Putamen (tissue), 1 donor: Measurements from ENCODE around the gene PHF2.

Experiments used
- DNase-seq: peaks from one replicate; pipeline ENCODE4 v3.0.0-alpha.2; 2016; ENCODE audit warnings: low spot score

PHF2 gene

DNA sequence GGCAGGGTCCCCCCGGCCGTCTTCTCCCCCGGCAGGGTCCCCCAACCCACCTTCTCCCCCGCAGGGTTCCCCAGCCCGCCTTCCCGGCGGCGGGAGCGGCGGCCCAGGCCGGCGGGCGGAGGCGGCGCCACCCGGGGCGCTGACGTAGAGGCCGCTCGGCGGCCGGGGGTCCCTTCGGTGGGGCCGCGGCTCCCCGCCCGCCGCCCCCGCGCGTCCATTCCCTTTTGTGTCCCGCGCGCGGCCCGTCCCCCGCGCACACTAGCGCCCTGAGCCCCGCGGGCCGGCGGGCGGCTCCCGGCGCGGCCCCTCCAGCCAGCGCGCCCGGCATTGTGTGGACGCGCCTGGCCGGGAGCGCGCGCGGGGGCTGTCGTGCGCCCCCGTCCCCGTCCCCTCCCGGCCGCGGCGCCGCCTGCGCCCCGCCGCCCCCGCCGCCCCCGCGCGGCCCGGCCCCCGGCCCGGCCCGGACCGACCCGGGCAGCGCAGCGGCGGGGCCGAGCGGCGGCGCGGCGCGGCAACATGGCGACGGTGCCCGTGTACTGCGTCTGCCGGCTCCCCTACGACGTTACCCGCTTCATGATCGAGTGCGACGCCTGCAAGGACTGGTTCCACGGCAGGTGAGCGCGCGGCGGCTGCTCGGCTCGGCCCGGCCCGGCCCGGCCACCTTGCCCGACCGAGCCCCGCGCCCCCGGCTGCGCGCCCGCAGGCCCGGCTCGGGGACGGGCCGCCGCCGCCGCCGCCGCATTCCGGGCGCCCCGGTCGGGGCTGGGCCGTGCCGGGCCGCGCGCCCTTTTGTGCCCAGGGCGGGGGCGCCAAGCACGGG is at the start of gene PHF2:
Gene PHF2 (plus strand): TSS at position 327 of the 820 bp plus-strand sequence. CDS start 190 bp downstream, at position 517.
- DNase-seq, result peak; percentile 27

DNA sequence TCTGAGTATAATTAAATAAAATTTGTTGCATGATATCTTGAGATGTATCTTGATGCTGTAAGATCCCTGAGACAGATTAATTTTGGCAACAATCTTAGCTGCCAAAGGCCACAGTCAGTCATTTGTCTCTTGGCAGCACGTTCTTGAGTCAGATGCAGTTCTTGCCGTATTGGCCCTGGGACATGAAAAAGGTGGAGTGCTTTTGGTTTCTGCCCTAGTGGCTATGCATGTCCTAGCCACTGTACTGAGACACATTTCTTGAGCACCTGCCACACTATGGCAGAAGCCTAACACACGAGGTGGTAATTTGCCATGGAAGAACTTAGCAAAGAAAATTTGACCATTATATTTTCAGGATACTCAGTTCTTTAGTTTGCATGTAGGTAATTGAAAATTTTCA is 45.0 kb upstream of the PHF2 start:
- no peak for DNase-seq

DNA sequence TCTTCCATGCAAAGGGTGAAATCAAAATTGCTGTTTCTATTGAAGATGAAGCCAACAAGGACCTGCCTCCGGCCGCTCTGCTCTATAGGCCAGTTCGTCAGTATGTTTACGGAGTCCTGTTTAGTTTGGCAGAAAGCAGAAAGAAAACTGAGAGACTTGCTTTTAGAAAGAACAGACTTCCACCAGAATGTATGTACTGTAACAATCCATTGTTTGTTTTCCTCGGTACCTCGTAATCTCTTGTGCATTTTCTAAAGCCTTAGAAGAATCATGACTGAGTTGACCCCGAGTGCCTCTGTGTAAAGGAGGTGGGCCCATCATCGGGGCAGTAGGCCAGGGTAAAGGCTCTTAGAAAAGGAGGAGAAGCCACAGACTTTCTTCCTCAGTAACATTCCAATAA is 44.2 kb upstream of the PHF2 start:
- no peak for DNase-seq

DNA sequence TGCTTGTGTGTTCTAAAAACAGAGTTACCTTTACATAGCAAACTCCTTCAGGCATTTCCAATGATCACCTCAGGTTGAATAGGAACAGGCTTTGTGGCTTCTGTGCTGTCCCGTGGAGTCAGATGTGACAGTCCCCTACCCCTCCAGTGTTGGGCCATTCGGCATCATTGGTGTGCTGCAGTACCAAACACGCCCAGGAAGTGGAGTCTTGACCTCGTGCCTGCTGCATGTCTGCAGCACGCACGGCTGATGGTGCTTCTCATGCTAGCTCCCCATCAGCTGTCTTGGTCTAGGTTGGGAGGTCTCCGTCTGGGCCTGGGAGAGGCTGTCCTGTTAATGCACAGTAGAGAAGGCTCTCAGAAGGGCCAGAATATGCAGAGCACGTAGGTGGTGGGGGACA is 42.5 kb upstream of the PHF2 start:
- DNase-seq, result no peak

DNA sequence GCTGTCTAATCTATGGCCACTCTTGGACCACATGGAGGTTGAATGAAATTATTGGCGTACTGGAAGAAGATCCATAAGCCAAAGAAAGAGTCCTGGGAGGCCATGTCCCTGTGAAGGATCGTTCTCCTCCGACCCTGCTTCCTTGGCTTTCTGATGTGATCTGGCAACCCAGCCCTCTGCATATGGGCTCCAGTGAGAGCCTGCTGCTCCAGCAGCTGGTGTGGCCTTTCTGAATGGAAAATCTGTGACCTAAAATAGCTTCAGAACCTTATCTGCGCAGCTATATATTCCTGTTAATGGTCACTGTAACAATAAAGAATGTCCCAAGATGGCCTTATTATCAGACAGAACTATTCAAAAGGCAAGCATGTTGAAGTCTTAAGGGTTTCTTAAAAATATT is 40.2 kb upstream of the PHF2 start:
- DNase-seq, result no peak

DNA sequence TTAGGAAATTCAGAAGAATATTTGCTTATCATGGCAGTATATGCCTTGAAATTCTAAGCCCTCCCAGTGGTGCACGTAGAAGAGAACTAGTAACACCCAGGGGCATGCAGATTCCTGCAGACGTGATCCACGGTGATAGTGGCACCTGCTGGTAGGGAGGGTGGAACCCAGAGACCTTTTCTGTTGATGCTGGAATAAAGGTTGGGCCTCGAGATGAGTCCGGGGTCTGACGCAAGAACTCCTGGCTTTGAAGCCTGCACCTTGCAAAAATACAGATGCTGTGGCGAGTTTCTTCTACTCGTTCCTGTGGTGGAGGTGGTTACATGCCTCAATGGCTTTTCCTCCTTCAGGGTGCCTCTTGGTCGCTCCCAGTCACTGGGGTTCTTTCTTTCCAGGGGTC is 39.5 kb upstream of the PHF2 start:
- DNase-seq, result no peak

DNA sequence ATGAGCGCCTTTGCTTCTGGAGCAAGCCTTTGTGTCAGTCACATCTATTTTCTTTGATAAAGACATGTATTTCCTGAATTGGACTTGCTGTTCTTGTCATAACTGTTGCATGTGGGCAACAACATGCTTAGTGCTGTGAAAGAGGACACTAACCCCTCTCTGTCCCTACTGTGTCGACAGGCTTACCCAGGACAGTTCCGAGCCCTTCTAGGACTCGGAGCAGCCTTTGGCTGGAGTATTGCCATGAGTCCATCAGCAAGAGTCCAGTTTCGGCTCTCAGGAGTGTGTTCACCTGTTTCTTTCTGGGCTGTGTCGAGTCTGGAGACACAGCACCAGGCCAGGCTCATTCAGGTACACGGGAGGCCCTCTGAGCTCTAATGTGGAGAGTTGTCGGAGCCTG is 36.1 kb upstream of the PHF2 start:
- DNase-seq, result no peak

DNA sequence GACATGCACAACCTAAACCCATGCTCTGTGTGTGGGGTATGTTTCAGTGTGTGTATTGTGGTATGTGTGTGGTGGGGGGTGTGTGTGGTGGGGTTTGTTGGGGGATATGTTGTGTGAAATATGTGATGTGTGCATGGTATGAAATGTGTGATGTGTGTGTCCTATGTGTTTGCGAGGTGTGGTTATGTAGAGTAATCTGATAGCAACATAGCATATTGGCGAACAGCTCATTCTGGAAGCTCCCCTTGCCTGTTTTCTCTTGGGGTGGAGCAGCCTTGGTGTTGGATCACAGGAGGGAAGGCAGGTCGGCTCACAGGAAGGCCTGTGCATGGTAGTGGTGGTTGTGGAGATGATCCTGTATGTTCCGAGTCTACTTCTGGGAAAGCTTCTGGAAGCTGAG is 35.4 kb upstream of the PHF2 start:
- no peak for DNase-seq

DNA sequence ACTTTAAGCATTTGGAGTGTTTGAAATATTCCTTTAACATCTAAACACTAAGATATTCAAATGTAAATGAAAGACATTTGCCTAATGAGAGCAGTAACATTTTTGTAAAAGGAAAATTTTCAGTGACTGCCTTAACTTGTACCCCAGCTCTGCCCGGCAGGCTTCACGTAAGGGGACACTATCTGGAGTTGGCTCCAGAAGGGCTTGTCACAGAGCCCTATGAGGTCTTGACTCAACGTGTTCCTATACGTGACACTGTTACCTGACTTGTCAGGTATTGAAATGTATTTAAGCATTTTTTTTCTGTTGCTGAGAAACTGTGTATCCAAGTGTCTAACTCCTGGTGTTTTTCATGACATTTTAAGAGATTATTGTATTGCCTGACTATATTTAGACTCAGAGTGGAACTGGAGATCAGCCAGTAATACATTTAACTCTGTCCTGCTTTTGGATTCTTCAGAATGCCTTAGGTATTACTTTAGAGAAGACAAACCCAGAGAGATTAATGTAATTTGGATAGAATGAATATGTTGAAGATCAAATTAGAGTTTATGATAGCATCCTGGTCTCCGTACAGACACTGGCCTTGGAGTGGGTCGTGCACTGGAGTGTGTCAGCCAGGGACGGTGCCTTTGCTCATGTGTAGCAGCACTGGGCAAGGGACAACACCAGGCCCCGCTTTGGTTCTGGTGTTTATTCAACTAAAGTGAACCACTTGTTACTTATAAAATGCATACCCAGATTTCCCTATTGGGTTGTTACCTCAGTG is 34.6 kb upstream of the PHF2 start:
- no peak for DNase-seq

DNA sequence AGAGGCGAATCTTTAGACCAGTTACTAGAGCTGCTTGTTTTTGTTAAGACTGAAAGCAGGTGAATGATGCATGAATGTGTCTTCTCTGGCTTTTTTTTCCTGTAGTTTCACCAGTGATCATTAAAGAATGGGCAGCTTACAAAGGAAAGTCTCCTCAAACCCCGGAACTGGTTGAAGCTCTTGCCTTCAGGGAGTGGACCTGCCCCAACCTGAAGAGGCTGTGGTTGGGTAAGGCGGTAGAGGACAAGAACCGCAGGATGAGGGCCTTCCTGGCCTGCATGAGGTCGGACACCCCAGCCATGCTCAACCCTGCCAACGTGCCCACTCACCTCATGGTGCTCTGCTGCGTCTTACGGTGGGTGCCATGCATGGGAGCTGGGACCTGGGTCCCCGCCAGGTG is 33.3 kb upstream of the PHF2 start:
- no peak for DNase-seq

DNA sequence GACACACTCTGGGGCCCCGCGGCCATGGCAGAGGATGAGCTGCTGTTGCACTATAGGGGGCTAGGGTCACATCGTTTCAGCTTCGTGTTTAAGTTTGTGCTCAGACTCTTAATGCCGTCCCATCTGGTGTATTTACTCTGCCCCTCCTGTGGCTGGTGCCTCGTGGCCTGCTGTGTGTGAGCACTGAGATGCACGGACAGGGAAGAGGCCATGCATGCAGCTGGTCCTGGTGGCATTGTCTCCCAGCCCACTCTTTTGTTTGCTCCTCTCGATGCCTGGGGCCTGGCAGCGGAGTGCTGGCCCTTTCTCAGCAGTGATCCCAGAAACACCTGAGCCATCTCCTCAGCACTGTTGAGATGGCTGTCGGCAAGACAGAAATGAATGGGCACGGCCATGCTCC is 30.0 kb upstream of the PHF2 start:
- no peak for DNase-seq

DNA sequence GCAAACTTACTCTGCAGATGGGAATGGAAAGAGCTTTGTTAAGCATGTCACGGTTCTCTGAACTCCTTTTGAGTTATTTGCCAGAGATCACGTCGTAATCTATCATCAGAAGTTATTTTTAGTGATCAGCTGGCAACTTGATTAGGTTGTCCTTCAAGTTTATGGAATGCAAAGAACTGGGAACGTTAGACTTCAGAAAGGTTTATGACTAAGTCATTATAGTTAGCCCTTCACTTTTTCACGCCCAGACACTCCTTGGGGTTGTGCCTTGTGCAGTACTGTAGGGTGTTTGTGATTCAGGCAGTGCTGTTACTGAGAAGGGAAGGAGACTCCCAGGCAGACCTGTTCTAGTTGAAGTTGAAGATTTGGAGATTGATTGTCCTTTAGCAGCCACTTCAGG is 26.8 kb upstream of the PHF2 start:
- no peak for DNase-seq

DNA sequence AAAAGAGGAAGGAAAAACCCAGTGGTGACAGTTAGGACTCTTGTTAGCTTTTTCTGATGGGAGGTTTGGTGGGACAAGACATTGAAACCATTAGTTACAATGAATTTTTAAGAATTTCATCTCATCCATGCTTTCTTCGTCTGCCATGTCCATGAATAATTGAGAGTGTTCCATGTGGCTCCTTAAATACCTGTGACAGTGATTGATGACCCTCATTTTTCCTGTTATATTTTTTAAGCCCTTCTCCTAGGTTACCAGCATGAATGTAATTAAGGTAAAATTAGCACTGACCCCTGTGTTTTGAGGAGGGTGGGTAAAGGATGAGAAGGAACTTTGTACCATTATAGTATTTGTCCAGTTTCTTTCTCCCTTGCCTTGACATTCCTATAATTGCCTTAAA is 23.5 kb upstream of the PHF2 start:
- DNase-seq, result no peak

DNA sequence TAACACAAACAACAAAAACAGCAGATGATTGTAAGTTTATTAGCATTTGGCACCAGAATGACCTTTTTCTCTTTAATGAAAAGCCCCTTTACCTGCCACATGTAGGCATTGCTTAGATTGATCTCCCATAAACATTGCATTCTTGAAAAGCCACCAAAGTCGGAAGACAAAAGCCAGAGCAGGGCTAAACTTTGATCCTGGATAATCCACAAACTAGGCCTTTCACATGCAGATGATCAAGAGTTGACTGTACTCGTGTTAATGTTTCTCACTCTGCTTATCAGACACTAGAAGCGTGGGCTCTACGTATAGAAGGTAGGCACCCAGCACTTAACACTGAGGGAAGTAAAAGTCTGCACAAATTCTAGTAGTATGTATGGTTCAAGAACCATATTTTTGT is 21.0 kb upstream of the PHF2 start:
- DNase-seq, result no peak

DNA sequence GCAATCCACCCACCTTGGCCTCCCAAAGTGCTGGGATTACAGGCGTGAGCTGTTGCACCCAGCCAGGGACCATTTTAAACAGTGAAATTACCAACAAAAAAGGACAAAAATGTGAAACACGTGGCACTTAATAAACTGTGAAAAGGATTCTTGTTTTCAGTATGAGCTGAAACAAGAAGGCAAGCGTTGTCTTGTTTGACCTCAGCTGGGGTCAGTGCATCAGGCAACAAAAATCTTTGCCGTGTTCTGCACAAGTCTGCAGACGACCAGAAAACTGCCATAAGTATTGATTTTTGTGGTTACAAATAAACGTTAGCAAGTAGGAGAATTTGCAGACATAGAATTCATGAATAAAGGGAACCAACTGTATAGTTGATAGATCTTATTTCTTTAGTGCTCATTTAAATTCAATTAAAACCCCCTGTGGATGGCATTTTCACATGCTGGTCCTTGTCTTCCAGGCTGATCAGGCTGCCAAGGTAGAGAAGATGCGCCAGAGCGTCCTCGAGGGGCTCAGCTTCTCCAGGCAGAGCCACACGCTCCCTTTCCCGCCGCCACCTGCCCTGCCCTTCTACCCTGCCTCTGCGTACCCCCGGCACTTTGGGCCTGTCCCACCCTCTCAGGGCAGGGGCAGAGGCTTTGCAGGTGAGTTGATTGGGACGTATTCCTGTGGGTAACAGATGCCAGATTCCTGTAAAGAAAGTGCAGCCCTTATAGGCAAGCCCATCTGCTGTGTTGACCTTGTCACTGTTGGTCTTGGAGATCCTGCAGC is 18.8 kb upstream of the PHF2 start:
- DNase-seq, result no peak

DNA sequence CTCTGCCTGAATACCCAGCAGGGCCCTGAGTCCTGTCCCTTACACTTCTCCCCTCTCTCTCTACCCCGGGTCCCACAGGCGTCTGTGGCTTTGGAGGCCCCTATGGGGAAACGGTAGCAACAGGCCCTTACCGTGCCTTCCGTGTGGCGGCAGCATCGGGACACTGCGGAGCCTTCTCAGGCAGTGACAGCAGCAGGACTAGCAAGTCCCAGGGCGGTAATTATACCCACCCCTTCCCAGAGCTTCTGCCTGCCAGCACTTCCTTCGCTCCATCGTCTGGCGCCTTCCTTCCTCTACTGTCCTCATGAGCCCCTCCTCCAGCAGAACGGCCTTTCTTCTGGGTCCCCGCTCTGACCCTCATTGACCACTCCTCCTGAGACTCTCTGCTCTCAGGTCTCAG is 17.9 kb upstream of the PHF2 start:
- DNase-seq, result no peak

DNA sequence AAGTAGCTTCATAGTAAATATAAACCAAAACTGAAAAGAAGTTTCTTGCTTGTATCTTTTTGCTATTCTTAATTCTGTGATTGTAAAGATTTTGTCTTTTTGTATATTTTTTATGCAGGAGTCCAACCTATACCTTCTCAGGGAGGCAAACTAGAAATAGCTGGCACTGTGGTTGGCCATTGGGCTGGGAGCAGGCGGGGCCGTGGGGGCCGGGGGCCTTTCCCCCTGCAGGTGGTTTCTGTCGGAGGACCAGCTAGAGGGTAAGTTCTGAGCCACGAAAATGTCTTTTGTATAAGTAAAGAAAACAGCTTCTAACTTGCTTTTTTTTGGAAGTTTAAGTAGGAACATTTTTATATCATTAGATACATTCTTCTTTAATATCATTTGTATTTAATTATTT is 15.4 kb upstream of the PHF2 start:
- DNase-seq, result no peak

DNA sequence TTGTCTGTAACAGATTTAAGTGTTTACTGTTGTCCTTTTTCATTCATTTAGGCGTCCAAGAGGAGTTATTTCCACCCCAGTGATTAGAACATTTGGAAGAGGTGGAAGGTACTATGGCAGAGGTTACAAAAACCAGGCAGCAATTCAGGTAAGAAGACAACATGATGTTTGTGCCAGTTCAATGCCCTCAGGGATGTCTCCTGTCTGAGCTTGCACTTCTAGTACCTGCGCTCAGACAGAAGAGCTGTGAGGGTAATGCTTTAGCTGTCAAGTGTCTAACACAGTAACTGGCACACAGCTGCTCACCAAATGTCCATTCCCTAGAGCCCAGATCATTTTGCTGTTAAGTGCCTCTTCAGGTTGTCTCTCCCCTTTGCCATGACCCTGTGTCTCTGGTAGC is 14.2 kb upstream of the PHF2 start:
- DNase-seq, result no peak

DNA sequence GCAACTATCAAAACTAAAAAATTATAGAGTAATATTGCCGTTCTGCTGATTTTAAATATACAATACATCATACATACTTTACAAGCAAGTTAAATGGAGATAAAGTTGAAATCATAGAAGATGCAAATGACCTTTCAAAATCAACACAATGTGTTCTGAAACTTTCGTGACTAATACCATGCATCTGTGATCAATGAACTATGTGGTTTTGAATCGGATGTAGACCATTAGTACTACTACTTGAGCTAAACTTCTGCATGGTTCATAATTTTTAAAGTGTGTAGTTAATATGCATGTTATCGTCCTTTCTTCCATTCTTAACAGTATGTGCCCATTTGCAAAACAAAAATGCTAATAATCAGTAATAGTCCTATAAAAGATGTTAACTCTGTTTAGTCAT is 11.3 kb upstream of the PHF2 start:
- no peak for DNase-seq

DNA sequence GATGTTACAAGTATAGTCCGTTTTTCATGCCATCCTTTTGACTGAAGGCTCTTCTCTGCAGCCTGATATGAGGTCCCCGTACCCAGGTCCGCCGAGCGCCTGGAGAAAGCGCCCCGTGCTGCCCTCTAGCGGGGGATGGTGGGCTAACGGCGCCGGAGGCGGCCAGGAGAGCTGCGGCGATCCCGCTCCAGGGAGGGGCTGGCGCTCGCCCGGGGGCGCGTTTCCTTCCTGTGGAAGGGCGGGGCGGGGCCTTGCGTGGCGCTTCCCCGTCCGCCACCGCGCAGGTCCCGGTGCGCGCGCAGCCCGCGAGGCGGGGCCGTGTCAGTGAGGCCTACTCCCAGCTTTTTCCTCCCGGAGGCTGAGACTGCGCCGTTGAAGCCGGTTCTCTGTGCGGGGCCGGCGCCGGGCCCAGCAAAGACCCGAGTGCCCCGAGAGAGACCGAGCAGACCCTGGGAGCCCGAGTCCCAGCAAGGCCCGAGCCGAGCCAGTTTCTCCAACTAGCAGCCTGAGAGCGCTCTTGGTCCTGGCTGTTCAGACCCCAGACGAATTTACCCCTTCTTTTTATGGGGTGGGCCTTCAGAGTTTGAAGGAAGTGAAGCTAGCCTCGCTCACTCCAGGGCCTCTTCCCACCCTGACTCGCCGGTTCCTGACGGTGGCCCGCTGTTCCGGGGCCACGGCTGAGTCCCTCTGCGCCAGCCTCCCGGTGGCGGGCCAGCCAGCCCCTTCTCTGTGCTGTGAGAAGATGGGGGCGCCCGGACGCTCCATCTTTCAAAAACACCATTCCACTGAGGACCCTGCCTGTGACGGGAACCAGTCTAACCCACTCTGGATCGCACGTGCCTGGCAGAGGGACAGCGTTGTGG is 9.7 kb upstream of the PHF2 start:
- peak; percentile 97 for DNase-seq

DNA sequence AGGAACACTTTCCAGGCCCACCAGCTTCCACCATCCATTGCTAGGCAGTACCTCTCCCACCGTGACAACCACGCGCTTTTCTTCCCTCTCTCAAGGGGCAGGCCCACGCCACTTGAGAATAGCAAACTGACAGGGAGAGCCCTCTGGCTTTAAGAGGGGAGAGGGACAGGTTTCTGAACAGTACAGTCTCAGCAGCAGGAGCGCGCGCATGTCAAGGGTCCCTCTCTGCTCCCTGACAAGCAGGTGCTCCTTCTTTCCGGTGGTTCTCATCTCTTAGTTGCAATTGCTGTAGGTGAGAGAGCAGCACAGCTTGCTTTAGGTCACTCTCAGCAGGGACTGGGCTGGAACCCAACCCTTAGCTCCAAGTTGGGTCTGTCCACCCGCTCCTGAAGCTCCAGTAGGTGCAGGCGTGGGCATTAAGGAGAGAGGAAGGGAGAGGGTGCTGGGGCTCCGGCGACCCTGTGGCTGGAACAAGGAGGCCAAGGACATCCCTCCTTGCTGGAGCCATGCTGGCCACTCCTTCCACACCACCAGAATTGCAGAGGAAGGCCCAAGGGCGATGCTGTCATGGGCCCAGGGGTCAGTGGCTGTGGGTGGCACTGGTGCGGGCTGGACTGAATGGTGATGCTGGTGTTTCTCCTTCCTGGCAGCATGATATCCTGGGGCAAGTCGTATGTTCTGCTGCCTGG is 9.0 kb upstream of the PHF2 start:
- peak; percentile 46 for DNase-seq
